Esophagus muscularis mucosa (tissue), 3 donors: ENCODE results near the gene PRKCB.

ENCODE experiments used
- CTCF ChIP-seq, 3 experiments: fragments of 200-600 bp in 2 of 3; fragments of 450-650 bp in 1 of 3; sonication (generic) in 2 of 3; IDR thresholded peaks; one replicate each; pipeline ENCODE4 v1.5.1; 2017 to 2019; ENCODE audit warnings: antibody characterized with exemption in 3 of 3, mild to moderate bottlenecking in 2 of 3, moderate library complexity in 1 of 3
- EP300 ChIP-seq: sonication (generic); formaldehyde crosslinking; IDR thresholded peaks from one replicate; pipeline ENCODE4 v1.6.1; 2017; ENCODE audit warnings: antibody characterized with exemption

GRCh38 chr16:23950291-23950894 lies 114.6 kb downstream of the PRKCB start:
- TF ChIP-seq CTCF (IDR thresholded peaks at IDR 0.05), result no peak
- TF ChIP-seq EP300, result no peak
